GM21723 (cell line): ENCODE measurements around the gene TBL1XR1.
A peak's percentile ranks its signal among the peaks of the same experiment; 100 is the strongest.

Experiments used
- ATAC-seq: cut with Tn5 transposase; IDR thresholded peaks from one replicate; pipeline ENCODE4 v1.9.1; 2021; ENCODE audit warnings: mild to moderate bottlenecking, moderate library complexity; ENCODE audit not compliant: unreplicated experiment

Gene TBL1XR1

DNA sequence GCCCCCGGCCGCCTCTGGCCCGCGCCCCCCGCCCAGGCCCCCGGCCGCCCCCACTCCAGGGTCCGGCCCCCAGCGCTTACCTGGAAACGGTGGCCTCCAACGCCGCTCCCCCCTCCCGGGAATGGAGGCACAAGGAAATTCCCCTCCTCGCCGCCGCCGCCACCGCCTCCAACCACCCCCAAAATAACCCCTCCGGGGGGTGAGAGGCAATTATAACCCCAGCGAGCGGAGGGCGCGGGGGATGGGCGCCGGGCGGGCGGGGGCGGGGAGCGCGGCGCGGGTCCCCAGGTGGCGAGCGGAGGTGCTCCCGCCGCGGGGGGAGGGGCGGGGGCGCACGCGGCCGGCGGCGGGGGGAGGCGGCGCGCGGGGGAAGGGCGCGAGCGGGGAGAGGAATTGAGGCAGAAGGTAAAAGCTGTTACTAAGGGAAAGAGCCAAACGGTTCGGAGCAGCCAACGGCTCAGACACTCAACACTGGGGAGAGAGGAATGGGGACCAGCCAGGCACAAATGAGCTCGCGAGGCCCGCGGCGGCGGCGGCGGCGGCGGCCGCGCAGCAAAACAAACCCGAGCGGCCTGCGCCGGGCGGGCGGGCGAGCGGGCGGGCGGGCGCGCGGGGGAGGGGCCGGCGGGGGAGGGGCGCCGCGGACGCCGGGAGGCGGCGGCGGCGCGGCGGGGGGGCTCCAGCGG is at the start of gene TBL1XR1:
Gene TBL1XR1 (minus strand): TSS at position 442 of the 686 bp plus-strand sequence. CDS start 132,505 bp downstream, outside the sequence.
- ATAC-seq, result peak; percentile 43

DNA sequence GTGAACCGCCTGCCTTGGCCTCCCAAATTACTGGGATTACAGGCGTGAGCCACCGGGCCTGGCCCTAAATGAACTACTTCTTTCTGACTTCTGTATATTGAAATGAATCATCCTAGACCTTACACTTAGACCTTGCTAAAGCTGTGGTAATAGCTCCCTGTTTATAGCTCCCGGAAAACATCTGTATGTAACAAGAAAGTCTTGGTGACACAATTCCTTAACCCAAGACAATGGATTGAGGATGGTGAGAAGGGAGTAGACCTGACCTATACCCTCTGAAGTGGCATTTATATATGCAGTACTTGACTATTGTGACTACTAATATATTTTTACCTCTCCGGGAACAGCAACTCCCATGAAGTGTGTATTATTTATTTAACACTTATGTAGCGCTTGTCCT is 48.0 kb upstream of the TBL1XR1 start:
- ATAC-seq, result no peak

DNA sequence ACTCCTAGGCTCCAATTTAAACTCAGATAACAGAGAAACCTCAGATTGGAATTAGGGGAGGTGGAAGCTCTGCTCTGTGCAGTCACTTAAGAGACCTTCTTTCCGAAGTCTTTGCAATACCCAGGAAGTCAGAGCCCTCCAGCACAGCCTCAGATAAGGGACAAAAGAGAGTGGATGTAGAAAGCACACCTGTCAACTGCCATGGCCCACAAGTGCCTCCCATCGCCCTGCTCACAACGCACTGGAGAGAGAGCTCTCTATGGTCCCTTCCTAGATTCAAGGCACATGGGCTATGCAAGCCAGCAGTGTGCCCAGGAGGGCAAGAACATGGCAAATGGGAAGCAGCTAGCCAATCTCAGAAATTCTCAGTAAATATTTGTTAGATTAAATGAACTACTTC is 47.3 kb upstream of the TBL1XR1 start:
- no peak for ATAC-seq

DNA sequence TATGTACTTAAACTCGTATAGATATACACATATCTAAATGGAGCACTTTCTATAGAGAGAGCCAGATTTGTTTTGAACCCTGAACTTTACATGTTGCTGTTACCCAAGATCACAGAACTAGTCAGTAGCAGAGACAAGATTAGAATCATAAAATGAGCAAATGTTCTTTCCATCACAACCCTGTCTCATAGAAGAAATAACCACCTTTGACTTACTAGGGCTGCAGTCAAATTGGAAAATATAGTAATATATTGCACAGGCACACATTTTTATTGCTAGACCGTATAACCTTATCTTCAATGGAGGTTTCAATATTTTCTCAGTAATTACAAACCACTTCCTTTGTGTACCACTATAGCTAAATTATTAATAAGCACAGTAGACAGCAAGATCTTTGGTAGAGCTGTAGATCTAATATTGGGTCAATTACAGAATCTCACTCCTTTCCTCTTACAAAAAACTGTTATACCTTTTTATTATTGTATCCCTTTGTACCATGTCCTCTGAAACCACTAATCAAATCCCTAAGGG is 41.5 kb upstream of the TBL1XR1 start:
- no peak for ATAC-seq

DNA sequence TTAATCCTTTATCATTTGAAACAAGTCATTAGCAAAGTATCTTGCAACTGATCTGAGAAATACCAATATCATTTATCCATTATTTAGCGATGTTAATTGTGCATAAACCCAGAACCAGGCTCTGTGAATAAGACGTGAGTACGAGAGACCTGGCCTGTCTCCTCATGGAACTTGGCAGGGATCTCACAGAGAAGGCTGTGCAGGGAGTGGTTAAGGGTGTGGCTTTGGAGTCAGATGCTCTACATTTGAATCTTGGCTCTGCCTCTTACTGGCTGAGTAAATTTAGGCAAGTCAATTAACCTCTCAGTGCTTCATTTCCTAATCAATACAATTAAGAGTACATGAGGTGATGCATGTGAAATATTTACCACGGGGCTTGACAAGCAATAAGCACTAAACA is 39.9 kb upstream of the TBL1XR1 start:
- ATAC-seq, result no peak

DNA sequence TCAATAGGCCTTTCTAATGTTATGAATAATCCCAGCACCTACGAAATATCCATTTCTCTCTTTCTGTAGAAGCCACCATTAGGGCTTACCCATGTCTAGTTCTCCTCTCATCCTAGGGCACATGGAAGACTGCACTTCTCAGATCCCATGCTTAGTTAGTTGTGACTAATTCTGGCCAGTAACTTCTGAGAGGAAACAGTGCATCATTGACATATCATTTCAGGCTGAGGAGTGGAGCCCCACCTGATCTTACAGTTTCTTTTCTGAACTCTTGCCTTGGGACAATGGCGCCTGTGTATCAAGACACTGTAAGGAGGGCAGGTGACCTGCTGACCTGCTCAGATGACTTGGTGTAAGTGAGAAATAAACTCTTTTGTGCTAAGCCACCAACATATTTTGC is 39.4 kb upstream of the TBL1XR1 start:
- no peak for ATAC-seq

DNA sequence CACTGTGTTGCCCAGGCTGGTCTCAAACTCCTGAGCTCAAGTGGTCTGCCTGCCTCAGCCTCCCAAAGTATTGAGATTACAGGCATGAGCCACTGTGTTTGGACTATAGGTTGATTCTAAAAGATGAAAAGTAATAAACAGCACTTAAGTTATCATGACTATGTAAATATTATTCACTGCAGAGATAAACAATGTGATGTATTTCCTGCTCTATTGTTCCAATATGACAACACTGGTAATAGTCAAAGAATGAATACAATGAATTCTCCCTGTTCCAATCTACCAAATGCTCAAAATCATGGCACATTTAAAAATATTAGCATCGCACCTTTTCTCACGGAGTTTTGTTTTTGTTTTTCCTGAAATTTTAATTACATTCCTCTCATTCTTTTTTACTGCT is 36.8 kb upstream of the TBL1XR1 start:
- no peak for ATAC-seq

DNA sequence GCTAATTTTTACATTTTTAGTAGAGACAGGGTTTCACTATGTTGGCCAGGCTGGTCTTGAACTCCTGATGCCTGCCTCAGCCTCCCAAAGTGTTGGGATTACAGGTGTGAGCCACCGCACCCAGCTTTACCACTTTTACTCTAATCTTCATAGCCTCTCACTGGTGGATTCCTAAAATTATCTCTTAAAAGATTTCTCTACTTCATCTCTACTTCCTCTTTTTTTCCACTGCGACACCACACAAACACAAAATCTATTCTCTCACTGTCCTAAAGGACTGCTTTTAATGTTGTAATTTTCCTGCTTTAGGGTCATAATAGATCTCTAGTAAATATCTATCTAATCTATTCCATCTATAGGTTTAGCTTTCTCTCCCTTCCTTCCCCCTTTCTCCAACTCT is 34.0 kb upstream of the TBL1XR1 start:
- ATAC-seq, result no peak

DNA sequence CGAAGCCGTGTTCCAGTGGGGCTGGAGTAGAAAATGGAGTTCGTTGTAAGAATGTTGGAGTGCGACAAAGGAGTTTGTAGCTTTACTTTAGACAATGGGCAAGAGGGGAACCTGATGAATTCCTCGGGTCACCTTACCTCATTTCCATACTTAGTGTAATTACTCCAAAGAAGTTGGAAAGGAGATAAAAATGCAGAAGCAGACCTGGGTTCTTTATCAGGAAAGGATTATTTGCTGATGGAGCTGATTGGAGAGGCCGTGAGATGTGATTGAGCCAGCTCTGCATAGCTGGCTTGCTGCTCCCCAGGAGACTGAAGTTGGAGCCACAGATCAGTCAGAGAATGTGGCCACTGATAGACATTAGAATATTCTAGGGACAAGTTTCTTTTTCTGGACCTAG is 33.4 kb upstream of the TBL1XR1 start:
- ATAC-seq, result no peak

DNA sequence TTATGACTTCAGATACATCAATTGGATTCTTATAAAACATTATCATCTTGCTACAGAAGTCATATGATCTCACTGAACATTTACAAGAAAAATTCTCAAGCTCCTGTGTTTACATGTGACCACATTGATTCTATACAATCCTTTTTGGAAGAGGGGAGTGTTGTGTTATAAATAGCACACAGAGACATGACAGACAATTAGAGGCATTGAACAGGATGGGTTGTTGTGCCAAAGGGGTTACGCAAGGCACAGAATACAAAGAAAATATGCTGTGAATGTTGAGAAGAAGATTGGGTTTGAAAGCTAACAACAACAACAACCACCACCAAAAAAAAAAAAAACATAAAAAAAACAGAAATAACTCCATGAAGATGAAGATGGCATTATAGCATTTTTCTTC is 32.5 kb upstream of the TBL1XR1 start:
- no peak for ATAC-seq

DNA sequence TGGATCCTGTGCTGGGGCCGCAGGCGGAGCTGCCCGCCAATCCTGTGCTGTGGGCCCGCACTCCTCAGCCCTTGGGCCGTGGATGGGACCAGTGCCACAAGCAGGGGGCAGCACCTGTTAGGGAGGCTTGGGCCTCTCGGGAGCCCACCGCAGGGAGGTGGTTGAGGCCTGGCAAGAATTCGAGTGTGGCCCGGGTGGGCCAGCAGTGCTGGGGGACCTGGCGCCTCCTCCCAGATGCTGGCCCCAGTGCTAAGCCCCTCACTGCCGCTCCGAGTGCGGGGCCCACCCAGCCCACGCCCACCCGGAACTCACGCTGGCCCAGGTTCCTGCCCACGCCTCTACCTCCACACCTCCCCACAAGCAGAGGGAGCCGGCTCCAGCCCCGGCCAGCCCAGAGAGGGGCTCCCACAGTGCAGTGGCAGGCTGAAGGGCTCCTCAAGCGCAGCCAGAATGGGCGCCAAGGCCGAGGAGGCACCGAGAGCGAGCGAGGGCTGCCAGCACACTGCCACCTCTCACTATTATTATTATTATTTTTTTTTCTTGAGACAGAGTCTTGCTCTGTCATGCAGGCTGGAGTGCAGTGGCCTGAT is 31.4 kb upstream of the TBL1XR1 start:
- ATAC-seq, result no peak

DNA sequence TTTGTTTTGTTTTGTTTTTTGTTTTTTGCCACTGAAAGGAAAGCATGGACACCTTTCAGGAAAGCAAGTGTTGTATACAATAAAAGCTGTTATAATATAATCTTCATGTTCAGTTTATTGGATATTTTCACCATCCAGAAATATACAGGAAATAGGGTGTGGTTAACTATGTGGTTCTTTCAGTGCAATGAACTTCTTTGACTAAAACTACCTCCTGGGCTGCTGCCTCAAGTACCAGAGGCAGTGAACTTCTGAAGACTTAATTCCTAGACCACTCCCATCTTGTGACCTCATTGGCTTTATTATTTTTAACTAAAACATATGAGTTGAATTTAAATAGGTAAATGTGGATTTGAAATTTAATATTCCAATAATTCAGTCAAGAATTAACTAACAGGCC is 27.1 kb upstream of the TBL1XR1 start:
- no peak for ATAC-seq

DNA sequence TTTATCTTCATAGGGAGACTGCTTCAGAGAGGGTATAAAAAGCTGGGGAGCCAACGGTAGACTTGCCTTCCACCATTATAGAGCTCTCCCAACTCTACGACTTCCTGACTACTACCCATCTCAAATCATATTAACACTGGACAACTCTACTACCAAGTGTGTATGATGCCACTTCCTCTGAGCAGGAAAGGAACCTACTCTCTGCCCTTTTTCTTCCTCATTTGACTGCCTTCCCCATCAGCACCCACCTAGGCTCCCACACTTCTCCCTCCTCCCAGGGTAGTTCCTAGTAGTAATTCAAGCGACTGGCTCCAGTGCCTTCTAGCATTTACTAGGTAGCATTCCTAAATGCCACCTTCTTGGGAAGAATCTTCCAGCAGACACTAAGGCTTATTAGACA is 24.5 kb upstream of the TBL1XR1 start:
- no peak for ATAC-seq

DNA sequence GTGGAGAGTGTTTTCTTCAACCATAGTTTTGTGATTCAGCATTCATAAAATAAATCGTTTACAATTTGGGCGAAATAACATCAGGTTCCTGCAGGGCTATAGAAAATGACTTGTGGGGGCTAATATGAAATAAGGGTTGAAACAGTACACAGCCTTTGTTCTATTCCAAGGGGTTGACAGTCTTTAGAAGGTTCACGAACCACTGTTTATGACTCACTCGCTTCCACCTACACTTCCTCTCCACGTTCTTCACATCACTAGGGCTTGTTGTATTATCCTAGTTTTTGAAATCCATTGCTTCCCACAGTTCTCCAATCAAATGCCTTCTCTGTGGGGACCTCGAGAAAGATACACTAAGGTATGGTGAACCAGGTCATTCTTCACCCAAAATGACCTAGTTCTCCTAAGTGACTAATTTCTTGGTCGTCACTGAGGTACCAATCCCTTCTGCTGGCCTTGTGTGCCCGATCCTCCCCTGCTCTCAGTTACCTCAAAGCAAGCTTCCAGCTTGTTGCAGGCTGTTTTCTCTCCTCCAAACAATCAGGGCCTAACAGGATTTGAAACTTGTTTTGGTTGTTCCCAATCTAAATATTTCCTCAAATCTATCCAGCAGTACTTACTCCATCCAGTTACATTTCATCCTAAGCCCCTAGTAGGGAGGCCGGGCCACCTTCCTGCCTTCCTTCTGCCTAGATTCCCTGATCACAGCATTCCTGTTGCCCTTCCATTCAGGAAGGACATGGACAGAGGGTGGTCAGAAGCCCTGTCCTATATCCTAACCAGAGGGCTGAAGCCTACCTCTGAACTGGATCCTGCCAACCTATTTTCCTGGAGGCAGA is 23.1 kb upstream of the TBL1XR1 start:
- ATAC-seq, result no peak

DNA sequence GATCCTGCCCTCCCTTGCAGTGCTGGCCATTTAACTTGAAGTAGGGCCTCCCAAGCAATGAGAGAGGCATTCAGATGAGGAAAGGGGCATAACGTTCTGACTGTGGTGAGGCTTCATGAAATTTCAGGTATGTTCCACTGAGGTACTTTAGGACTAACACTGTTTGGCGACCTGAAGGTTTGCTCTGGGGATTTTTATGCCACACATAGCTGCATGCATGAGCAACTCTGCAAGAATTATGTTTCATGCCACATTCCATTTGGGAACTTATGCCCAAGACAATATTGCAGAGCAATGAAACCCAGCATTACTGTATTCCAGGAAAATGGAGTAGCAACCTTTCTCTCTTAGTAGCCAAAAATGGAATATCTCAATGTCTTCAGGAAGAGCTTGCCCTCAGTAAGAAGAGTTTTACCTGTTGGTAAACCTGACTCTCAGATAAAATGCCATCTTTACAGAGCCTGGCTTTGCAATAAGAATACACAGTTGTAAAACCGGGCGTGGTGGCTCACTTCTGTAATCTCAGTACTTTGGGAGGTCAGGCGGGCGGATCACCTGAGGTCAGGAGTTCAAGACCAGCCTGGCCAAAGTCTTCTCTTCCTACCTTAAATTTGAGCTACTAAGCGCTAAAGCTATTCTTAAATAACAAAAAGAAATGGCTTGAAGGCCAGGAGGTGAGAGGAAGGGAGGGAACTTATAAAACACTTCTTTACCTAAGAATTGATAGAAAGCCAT is 16.7 kb upstream of the TBL1XR1 start:
- no peak for ATAC-seq

DNA sequence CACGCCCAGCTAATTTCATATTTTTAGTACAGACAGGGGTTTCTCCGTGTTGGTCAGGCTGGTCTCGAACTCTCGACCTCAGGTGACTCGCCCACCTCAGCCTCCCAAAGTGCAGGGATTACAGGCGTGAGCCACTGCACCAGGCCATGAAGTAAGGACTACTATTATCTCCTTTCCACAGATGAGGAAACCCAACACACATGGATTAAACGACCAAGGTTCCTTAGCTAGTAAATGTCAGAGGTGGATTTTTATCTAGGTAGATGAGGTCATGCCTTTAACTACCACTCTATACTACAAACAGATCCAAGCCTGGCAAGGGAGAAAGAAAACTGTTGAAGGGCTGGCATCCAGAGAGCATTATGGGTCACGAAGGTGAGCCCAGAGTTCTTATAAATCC is 15.5 kb upstream of the TBL1XR1 start:
- no peak for ATAC-seq

DNA sequence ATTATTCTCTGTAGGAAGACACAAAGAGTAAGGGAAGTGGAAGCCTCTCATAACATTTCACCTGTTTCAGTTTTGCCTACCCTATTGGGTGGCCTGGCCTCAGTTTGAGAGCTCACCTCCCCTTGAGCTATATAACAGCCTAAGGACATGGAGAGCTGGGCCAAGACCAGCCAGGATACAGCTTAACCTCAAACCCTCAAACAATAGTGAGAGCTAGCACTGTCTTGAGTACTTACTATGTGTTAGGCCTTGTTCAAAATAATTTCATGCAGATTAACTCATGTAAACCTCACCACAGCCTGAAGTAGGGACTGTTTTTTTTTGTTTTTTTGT is 15.0 kb upstream of the TBL1XR1 start:
- no peak for ATAC-seq

DNA sequence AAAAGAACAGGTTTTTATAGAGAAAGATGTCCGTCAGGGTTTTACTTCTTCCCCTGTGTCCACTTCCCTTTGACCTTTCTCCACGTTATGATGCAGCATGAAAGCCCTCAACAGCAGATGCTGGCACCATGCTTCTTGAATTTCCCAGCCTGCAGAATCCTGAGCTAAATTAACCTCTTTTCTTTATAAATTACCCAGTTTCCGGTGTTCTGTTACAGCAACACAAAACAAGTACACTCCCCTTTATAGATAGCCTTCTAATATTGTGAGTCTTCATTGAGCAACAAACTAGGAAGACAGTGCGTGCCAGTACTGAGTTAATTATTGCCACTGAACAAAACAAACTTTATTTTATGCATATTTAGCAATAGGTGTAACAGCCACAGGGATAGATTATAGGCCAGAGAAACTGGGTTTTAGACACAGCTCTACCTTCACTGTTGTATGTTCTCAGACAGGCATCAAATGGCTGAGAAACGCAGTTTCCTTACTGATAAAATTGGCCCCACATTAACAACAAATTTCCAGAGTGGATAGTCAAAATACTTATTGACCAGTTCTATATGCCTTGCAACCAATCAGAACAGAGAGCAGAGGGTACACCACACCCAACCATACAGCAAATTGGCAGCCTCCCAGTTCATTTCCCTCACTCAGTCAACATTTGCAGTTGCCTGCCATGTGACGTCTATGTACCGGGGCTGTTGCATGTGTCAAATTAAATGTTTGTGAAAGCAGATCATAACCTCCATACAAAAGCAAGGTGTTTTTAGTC is 14.4 kb upstream of the TBL1XR1 start:
- ATAC-seq, result no peak

DNA sequence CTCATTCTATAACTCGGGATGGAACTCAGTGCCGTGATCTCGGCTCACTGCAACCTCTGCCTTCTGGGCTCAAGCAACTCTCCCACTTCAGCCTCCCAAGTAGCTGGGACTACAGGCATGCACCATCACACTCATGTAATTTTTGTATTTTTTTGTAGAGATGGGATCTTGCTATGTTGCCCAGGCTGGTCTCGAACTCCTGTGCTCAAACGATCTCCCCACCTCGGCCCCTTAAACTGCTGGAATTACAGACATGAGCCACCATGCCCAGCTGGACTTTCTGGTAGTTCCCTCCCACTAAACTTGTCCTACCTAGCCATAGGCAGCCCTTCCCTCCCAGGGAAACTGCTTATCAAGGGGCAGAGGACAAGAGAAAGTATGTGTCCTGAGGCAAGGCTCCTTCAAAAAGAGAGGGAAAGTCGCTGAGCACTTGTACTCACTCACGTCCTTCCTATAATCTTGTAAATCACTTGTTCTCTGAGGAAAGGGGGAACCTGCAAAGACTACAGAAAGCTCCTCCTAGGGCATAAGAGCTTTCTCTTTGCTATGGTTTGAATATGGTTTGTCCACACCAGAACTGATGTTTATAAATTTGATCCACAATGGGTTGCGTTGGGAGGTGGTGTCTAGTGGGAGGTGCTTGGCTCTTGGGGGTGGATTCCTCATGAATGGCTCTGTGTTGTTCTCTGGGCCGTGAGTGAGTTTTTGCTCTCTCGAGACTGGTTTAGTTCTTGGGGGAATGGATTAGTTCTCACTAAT is 13.6 kb upstream of the TBL1XR1 start:
- no peak for ATAC-seq

DNA sequence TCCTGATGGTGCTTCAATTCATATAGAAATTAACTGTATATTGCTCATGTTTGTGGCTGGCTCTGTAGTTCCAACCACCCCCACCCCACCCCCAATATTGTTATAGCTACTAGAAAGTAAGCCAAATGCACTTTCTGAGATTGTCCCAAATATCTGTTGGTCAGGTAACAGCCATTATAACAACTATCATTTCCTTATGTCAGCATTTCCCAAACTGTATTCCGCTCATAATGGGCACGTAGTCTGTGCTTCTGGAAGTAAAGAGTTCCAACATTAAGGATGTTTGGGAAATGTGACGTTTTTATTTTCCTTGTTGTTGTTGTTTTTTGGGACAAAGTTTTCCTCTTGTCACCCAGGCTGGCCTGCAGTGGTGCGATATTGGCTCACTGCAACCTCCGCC is 12.2 kb upstream of the TBL1XR1 start:
- no peak for ATAC-seq
